NCI-H1694 (cell line): ENCODE data around the gene PCDHB1.

Source experiments
- DNase-seq: peaks from one replicate; lab custom pipeline; 2025; lab: John Stamatoyannopoulos, UW

PCDHB1 gene, protein sequence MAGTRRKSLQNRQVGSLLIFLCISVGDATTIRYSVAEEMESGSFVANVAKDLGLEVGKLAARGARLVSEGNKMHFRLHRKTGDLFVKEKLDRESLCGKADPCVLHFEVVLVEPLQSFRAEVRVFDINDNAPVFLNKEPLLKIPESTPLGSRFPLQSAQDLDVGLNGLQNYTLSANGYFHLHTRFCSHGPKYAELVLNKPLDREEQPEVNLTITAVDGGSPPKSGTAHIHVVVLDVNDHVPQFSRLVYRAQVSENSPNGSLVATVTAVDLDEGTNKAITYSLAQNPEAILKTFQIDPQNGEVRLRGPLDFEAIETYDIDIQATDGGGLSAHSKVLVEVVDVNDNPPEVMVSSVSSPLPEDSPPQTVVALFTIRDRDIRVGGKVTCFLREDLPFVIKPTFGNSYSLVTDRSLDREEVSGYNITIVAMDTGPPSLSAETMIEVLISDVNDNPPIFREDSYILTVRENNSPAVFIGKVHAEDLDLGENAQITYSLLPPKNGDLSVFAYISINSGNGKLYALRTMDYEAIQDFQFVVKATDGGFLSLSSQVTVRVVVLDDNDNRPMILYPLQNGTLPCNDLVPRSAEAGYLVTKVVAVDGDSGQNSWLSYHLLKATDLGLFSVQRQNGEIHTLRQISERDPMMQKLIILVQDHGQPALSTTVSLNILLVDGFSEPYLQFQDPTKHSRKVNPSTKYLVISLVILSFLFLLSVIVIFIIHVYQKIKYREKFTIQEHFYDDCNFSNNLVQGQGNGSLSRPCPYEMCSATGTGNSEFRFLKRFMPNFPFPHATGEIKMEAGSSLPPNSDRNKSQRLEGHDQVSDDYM

DNA sequence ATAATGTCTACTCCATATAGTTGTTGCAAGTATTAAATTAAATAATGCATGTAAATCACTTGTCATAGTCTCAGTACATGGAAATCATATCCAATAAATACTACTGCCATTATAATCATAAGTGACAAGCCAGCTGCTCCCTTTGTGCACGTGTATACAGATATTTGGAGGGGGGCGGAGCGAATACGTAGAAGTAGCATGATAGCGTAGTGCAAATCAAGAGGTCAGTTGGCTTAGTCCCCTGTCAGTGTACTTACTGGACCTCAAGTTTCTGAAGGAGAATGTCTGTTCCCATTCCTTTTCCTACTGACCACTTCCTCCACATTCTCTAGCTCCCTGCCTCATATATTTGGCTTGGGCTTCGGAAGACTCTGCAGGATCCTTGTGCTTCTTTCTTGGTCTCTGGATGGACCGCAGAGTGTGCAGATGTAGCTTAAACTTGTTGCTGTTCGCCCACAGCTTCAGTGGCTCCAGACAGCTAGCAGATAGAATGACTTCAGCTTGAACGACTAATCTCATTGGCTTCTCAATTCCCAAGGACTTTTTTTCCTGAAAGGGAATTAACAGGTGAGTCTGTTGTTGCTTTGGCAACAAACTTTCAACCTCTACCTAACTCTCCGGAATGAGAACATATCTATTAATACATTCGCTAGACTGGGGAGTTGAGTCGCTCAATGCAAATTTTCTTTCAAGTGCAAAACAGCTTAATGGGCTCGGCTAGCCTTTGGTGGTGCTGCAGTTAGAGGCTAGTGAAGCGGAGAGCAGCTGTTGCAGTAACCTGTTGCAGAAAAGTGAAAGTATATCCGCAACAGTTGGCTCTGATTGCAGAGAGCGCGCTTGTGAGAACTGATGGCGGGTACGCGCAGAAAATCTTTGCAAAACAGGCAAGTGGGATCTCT lies at the start of gene PCDHB1:
PCDHB1 (plus strand) TSS at position 753 of the 899 bp plus-strand sequence; CDS start at position 850, 97 bp downstream.
- no peak for DNase-seq

GRCh38 chr5:141001446-141001843 lies 49.7 kb upstream of the PCDHB1 start:
- no peak for DNase-seq

DNA sequence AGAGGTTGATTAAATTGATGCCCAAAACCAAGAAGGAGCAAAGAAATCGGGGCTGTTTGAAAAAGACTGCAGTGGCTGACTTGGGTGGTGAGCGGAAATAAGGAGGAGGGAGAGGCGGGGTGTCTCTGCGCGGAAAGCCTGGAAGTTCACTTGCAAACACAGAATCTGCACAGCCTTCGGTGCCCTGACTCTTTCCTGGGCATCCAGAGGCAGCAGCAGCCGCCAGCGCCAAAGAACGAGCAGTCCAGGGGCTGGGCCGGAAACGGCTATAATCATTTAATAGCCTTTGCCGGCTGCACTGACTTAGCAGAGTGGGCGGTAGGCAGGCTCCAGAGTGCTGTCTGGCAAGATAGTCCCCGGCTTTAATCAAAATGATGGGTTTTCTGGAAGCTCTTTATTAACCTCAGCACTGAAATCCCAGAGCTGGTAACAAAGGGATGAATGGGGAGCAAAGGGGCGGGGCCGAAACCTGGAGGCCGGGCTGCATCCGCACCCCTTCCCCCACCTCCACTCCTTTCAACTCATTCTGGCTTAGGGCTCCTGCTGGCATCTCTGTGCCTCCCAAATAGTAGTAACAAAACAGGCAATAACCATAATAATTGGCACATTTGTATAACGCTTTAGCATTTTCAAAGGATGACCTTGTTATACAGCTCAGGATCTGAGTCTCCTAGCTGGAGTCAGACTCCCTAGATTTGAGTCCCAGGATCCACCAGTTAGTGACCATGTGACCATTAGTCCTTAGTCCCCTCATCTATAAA lies 49.1 kb upstream of the PCDHB1 start:
- no peak for DNase-seq

GRCh38 chr5:141002605-141002965 lies 48.6 kb upstream of the PCDHB1 start:
- DNase-seq: no peak

GRCh38 chr5:141003031-141003430 lies 48.1 kb upstream of the PCDHB1 start:
- DNase-seq: no peak

DNA sequence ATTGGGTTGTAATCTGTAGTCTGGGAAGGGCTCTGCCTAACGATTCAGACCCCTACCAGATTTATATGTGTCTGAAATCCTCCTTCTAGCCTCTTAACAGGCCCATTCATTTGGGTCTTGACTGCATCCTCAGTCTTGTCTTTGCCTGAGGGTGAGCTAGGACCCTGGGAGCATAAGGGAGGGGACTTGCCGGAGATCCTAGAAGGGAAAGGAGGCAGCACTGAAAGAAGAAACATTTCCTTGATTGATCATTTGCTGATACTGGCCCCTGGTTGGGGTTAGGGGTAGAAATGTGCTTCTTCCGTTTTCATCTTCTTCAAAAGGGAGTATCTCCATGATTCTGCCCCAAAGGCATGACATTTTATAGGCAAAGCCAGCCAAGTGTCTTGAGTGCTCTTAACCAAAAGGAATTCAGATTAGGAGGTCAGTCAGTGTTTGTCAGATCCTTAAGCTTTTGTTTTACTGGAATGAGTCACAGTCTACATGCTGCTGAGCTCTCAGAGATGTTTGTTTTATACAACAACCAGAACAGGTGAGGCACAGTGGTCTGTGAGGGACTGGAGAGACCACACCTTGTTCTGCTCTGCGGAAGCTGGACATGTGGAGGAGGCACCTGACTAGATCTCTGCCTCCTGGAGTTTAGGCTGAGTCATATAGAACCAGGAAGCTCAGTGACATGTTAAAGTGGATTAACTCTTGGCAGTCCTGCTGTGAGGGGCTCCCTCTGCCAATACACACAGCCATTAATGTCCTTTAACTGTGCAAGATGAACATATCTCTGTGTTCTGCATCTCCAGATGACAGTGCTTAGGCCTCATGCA lies 47.2 kb upstream of the PCDHB1 start:
- DNase-seq: no peak

DNA sequence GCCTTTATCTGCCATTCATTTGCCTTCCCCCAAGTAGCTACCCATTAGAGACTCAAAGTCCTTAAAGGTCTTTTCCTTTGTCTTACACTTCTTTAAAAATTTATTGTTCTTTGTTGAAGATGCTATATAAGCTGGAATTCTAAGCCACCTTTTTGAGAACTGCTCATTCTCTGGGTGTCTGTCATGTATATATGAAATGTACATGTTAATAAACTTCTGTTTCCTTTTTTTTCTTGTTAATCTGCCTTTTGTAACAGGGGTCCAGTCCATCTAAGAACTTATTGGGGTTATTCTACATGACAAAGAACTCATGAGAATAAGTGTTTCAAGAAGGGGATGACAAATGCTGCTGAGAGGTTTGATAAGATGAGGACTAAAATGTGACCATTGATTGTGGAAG lies 43.4 kb upstream of the PCDHB1 start:
- no peak for DNase-seq

GRCh38 chr5:141010047-141010793 lies 41.0 kb upstream of the PCDHB1 start:
- no peak for DNase-seq

DNA sequence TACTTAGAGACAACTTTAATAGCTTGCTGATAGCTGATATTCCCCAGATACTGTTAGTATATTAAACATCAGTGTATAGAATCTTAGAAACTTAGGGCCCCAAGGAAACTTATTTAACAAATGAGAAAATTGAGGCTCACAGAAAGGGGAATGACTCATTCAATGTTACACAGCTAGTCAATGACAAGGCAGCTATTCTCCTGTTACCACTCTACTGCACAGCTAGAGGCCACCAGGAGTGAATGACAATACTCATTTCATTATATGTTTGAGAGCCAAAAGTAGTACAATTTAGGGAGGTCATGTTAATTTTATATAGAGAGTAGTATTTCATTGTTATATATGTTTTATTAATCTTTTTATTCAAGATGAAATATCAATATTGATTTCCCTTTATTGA lies 33.2 kb upstream of the PCDHB1 start:
- no peak for DNase-seq

DNA sequence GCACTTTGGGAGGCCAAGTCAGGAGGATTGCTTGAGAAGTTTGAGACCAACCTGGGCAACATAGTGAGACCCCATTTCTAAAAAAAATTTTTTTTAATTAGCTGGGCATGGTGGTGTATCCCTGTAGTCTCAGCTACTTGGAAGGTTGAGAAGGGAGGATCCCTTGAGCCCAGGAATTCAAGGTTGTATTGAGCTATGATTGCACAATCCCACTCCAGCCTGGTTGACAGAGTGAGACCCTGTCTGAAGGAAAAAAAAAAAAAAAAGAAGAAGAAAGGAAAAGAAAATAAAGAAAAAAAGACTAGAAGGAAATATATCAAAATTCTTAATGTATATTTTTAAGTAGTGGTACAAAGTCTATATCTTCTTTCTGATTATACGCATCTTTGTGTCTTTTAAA lies 28.8 kb upstream of the PCDHB1 start:
- DNase-seq: no peak

- DNase-seq: no peak
These were observed 20.2 kb upstream of the PCDHB1 start for GRCh38 chr5:141031006-141031405.

DNA sequence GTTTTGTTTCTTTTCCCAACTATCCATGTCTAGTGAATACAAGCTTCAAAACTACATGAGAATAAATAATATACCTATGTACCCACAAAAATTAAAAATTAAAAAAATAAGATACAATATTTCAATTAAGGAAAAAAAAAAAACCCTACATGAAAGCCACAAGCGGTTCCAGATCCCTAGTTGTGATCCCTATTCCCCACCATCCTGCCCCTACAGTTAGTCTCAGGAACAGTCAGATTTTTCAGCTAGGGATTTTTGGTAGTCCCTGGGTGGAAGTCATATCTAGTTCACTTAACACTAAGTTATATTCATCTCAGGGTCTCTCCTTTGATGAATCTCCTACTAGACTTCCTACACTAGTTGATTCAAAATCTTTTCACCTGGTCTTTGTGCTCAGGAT lies 18.5 kb upstream of the PCDHB1 start:
- no peak for DNase-seq

DNA sequence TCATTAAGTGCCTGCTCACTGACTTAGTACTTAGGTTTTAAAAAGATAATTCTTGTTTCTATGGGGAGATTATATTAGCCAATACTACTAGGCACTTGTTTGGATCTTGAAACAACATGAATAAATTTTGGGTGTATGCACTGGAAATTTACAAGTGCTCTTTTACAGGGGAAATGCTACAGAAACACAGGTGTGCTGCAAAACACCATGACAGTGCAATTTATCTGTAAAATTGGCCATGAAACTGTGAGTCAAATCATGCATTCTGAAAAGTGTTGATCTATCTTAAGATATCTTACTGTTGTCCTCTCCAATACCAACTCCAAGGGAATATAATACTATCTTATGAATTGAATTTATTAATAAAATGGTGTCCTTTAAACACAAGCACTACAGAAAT lies 12.1 kb upstream of the PCDHB1 start:
- DNase-seq: no peak

DNA sequence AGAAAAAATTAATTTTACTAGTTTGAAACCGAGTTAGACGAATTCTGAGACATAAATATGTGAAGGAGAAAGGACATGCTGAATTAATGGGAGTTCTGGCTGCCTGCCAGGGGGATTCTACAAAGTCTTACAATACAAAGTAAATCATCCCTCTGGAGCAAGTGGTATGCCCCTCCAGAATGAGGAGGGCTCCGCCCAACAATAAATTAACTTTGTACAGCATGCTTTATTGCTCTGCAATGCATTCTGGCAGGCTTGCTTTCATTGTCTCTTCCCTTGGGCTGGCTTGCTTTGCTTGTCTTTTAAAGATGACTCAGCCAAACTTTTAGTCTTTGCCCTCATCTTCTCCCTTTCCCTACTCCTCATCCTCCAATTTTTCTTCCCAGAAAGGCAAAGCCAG lies 11.7 kb upstream of the PCDHB1 start:
- DNase-seq: peak; percentile 15

GRCh38 chr5:141040093-141040770 lies 10.9 kb upstream of the PCDHB1 start:
- peak; percentile 83 for DNase-seq

GRCh38 chr5:141040771-141041426 lies 10.3 kb upstream of the PCDHB1 start:
- peak; percentile 94 for DNase-seq

GRCh38 chr5:141041427-141041785 lies 9.8 kb upstream of the PCDHB1 start:
- no peak for DNase-seq

DNA sequence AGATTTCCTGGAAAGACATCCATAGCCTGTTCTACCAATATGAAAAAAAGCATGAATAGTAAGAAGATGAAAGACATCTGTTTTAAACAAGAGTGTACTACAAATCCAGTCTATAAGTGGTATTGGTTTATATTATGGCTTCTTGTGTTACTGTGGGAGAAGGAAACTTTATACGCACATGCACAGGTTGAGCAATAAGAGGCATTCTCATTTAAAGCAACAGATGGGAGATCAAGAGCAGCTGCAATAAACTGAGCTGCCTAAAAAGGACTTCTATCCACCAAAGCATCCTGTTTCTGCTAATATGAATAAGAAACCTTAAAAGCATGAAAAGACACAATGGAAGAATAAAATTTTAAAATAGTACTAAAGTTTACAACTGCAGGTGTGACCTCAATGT lies 8.6 kb upstream of the PCDHB1 start:
- no peak for DNase-seq

GRCh38 chr5:141051521-141051866 lies 320 bp downstream of the PCDHB1 start:
- no peak for DNase-seq
